GM12801 (cell line): ENCODE data around the gene NCDN.

ENCODE experiments used
- CTCF ChIP-seq: IDR thresholded peaks from one replicate; pipeline ENCODE4 v1.5.1; 2011; ENCODE audit warnings: control low read depth; ENCODE audit not compliant: insufficient read length; ENCODE audit errors: extremely low read depth

NCDN gene

GRCh38 chr1:35600593-35600992 is 43.0 kb downstream of the NCDN start:
- no peak for TF ChIP-seq CTCF

GRCh38 chr1:35603468-35603867 is 45.9 kb downstream of the NCDN start:
- no peak for TF ChIP-seq CTCF

GRCh38 chr1:35603941-35604340 is 46.3 kb downstream of the NCDN start:
- no peak for TF ChIP-seq CTCF

DNA sequence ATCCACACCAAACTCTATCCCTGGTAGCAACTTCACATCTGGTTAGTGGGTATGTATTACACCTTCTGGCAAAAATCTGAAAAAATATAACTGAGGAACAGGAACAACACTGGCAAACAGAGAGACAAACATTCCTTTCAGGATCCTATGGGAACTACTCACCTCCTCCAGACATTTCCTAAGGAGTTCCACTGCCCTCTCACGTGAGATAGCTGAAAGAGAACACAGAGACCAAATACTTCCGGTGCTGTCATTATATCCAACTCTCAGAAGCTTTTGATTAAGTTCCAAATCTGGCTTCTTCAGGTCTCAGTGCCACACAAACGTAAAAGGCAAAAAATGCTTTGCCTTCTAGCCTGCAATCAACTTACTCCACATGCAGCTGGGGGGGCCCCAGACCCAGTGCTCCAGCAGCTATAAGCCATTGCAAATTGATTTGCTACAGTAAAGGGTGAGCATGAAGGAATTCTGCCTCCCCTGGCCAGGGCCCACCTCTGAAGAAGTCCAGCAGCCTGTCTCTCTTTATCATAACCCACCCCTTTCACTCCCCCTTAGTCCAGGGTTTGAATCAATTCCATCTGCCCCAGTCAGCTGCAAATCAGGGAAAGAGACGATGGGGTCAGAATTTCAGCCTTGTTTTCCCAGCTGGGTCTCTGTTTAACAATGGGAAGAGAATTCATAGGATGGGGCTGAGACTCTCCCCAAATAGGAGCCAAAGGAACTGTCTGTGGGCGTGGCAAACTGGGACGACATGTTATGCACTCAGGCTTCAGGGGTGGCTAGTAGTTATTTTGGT is 47.7 kb downstream of the NCDN start:
- no peak for TF ChIP-seq CTCF

DNA sequence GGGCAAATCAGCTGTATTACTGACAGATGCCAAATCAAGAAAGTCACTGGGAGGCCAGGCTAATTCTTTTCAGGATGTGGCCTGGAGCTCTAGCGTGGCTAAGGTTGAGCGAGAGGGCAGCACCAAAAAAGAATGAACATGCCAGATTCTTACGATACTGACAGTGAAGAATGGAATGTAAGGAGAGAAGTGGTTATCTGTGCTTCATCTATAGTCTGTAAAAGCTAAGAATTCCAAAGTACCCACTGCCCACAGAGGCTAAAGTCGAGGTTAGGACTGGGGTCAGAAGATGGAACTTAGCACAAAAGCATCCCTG is 48.2 kb downstream of the NCDN start:
- TF ChIP-seq CTCF = no peak

DNA sequence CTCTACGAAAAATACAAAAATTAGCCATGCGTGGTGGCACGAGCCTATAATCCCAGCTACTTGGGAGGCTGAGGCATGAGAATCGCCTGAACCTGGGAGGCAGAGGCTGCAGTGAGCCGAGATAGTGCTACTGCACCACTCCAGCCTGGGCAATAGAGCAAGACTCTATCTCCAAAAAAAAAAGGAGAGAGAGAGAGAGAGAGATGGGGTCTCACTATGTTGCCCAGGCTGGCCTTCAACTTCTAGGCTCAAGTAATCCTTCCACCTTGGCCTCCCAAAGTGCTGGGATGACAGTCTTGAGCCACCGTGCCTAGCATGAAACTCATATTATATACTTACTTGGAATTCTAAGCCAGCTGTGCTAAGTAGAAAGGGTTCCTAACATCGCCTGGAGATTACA is 54.1 kb downstream of the NCDN start:
- no peak for TF ChIP-seq CTCF

DNA sequence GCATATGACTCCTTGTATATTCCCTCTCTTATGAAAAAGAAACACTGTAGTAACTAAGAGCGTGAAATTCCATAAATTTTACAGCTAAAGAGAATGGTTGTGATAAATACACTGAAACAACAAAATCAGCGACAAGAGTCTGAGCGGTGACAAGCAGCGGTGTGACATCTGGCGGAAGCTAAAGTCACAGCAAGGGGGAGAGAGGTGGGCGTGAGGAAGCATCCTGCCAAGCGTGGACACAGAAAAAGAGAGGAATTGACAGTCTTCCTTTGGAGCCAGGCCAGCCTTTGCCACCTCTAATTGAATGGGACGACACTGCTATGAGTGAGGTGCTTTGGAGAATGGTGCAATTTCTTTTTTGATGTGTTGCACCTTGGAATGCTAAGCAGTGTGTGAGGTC is 57.8 kb downstream of the NCDN start:
- no peak for TF ChIP-seq CTCF
